BLaER1 treated with 17β-estradiol and CSF1 and Interleukin-3, amounts not matched to agents 10 nM and 100 nM (cell line): ENCODE measurements around the gene NTF3.

ENCODE experiments used
- H3K27ac ChIP-seq, 11 experiments: shearing (Covaris generic); formaldehyde crosslinking; 2 replicates each; pipeline ENCODE4 v1.8.1; 2022
- H3K27me3 ChIP-seq, 11 experiments: shearing (Covaris generic); formaldehyde crosslinking; 2 replicates each; pipeline ENCODE4 v1.8.1; 2022
- H3K36me3 ChIP-seq, 11 experiments: shearing (Covaris generic); formaldehyde crosslinking; 2 replicates each; pipeline ENCODE4 v1.8.1; 2022
- H3K4me1 ChIP-seq, 10 experiments: shearing (Covaris generic); formaldehyde crosslinking; 2 replicates each; pipeline ENCODE4 v1.8.1; 2022
- H3K4me2 ChIP-seq, 11 experiments: shearing (Covaris generic); formaldehyde crosslinking; 2 replicates each; pipeline ENCODE4 v1.8.1; 2022
- H3K4me3 ChIP-seq, 10 experiments: shearing (Covaris generic); formaldehyde crosslinking; 2 replicates each; pipeline ENCODE4 v1.8.1; 2022
- H3K9ac ChIP-seq, 11 experiments: shearing (Covaris generic); formaldehyde crosslinking; 2 replicates each; pipeline ENCODE4 v1.8.1; 2022
- H3K9me3 ChIP-seq, 11 experiments: shearing (Covaris generic); formaldehyde crosslinking; replicated peaks in 1 of 11; 2 replicates each; pipeline ENCODE4 v1.8.1; 2022
- H4K20me1 ChIP-seq, 11 experiments: shearing (Covaris generic); formaldehyde crosslinking; 2 replicates each; pipeline ENCODE4 v1.8.1; 2022
- Cebpa-rat ChIP-seq, 11 experiments: shearing (Covaris generic); IDR thresholded peaks; 2 replicates each; pipeline ENCODE4 v1.8.1; 2022

NTF3 gene

DNA sequence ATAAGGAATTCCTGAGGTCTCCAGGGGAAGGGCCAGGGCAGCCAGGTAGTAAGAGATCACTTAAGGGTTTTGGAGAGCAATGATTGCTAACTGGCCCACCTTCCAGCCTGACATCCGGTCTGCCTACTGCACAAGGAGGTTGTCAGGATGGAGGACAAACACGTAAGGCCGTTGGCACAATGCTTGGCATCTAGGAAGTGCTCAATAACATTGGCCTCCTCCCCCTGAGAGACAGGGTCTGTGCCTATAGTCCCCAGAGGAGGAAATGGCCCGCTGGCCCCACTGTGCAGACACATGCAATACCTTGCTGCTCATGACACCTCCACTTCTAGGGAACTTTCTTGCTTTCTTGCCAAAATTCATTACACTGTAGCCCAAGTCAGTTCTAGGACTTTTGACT lies 73.2 kb downstream of the NTF3 start:
- no peaks in the 10 kb centered on the region for H3K36me3 ChIP-seq
- H3K27me3 ChIP-seq = no peaks in the 10 kb centered on the region
- no peak overlapping the region for H3K4me2 ChIP-seq
- H3K4me1 ChIP-seq = peaks cover 0 to 9% (median 8%) of the 10 kb centered on the region in 10 experiments; a peak in 8 of 20 replicates
- no peak overlapping the region for H3K9ac ChIP-seq
- no peaks in the 10 kb centered on the region for H3K9me3 ChIP-seq
- no peak for TF ChIP-seq Cebpa-rat (IDR thresholded peaks at IDR 0.05)
- no peak overlapping the region for H3K4me3 ChIP-seq
- no peaks in the 10 kb centered on the region for H4K20me1 ChIP-seq
- H3K27ac ChIP-seq = no peak overlapping the region

DNA sequence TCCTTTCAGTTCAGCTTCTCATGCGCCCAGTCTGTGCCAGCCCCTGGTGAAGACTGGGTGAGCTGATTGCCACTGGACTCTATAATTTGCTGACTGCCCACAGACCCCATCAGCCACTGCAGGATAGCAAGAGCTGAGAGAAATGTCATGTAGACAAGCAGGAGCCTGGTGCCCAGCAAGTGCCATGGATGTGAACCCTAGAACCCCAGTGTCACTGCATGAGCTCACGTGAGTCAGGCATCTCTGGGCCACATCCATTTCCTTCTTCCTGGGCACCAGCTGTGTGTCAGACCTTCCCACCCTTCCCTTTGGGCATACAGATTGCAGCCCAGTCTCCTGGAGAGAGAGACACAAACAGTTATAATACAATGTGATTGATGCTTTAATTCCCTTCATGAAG lies 73.8 kb downstream of the NTF3 start:
- H3K9ac ChIP-seq = no peak overlapping the region
- H3K36me3 ChIP-seq = no peaks in the 10 kb centered on the region
- no peaks in the 10 kb centered on the region for H3K27me3 ChIP-seq
- H3K9me3 ChIP-seq = no peaks in the 10 kb centered on the region
- H3K4me3 ChIP-seq = no peak overlapping the region
- TF ChIP-seq Cebpa-rat (IDR thresholded peaks at IDR 0.05) = no peak
- no peak overlapping the region for H3K27ac ChIP-seq
- no peaks in the 10 kb centered on the region for H4K20me1 ChIP-seq
- H3K4me1 ChIP-seq = peaks cover 0 to 9% (median 8%) of the 10 kb centered on the region in 10 experiments; a peak in 8 of 20 replicates
- H3K4me2 ChIP-seq = no peak overlapping the region

GRCh38 chr12:5506295-5506694 lies 74.4 kb downstream of the NTF3 start:
- no peaks in the 10 kb centered on the region for H4K20me1 ChIP-seq
- no peaks in the 10 kb centered on the region for H3K27me3 ChIP-seq
- no peaks in the 10 kb centered on the region for H3K36me3 ChIP-seq
- no peaks in the 10 kb centered on the region for H3K9me3 ChIP-seq
- H3K27ac ChIP-seq = no peak overlapping the region
- peaks cover 0 to 9% (median 8%) of the 10 kb centered on the region in 10 experiments; a peak in 8 of 20 replicates for H3K4me1 ChIP-seq
- H3K4me3 ChIP-seq = no peak overlapping the region
- peak overlapping the region in 5 of 11 experiments; percentile 15 to 43 (median 27); a peak in 3 of 22 replicates for H3K4me2 ChIP-seq
- TF ChIP-seq Cebpa-rat (IDR thresholded peaks at IDR 0.05) = no peak
- H3K9ac ChIP-seq = no peak overlapping the region

DNA sequence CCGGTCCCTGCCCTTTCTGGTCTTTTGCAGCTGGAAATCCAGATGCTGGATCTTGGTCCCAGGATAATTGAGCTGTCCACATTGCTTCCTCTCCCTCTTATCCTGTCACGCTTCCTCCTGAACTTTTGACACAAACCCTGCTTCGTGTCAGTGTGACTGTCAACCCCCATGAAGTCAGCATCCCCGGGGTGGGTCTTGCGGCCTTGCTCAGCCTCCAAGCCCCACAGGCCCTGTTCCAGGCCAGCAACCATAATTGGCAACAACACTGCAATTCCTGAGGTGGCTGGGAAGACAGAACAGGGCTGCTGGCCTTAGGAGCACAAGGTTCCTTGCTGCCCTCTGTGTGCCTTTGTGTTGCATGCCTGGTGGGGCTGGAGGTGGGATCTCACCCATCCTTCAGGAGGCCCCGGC lies 74.9 kb downstream of the NTF3 start:
- Histone ChIP-seq H3K9ac (no peak overlapping the region), H3K4me1 (peaks cover 0 to 9% (median 8%) of the 10 kb centered on the region in 10 experiments; a peak in 8 of 20 replicates), H3K27me3 (no peaks in the 10 kb centered on the region), H3K4me3 (no peak overlapping the region), H3K4me2 (peak overlapping the region in 7 of 11 experiments; percentile 13 to 43 (median 27); a peak in 8 of 22 replicates), H3K9me3 (no peaks in the 10 kb centered on the region), H3K36me3 (no peaks in the 10 kb centered on the region), H3K27ac (no peak overlapping the region), H4K20me1 (no peaks in the 10 kb centered on the region)
- no peak for TF ChIP-seq Cebpa-rat (IDR thresholded peaks at IDR 0.05)

DNA sequence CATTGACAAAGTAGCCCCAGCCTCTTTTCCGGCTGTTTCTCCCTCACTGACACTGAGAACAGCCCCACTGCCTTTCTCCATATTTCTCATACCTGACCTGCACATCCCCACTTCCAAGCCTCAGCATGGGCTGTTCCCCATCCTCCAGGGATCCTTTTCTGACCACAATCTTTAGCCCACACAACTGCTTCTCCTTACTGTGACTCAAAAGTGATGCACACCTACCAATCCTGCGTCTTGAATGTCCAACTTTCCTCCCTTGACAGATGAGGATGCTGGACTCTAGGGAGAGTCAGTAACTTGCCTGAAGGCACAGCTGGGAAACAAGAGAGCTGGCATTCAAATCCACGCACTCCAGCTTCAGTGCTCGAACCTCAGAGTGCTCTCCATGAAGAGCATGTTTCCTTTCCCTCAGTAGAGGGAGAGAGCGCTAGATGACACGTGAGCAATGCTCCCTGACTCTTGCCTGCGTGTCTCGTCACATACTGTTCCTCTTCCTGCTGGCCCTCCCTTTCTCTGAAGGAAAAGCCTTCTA lies 75.6 kb downstream of the NTF3 start:
- no peak overlapping the region for H3K9ac ChIP-seq
- no peak overlapping the region for H3K4me3 ChIP-seq
- no peak overlapping the region for H3K27ac ChIP-seq
- no peaks in the 10 kb centered on the region for H4K20me1 ChIP-seq
- no peaks in the 10 kb centered on the region for H3K27me3 ChIP-seq
- H3K4me1 ChIP-seq = peaks cover 0 to 9% (median 8%) of the 10 kb centered on the region in 10 experiments; a peak in 8 of 20 replicates
- peak overlapping the region in 2 of 11 experiments; percentile 24 to 27; a peak in 3 of 22 replicates for H3K4me2 ChIP-seq
- no peaks in the 10 kb centered on the region for H3K36me3 ChIP-seq
- no peaks in the 10 kb centered on the region for H3K9me3 ChIP-seq
- no peak for TF ChIP-seq Cebpa-rat (IDR thresholded peaks at IDR 0.05)

DNA sequence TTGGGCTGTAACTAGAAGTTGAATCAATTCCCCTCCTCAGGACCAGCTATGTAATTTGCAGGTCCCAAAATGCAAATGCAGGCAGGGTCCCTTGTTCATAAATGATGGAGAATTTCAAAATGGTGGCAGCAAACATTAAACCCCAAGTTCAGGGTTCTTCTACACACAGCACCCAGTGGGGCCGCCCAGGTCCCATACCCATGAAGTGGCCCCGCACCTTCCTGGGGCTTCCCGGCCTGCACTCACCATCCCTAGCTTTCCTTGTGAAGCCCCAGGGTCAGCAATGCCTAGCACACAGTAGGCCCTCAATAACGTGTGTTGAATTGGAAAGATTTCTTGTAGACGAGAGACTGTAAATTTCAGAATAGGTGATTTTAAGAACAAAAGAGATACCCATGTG lies 76.0 kb downstream of the NTF3 start:
- H3K4me2 ChIP-seq = no peak overlapping the region
- TF ChIP-seq Cebpa-rat (IDR thresholded peaks at IDR 0.05) = no peak
- peaks cover 0 to 9% (median 8%) of the 10 kb centered on the region in 10 experiments; a peak in 8 of 20 replicates for H3K4me1 ChIP-seq
- no peak overlapping the region for H3K4me3 ChIP-seq
- no peaks in the 10 kb centered on the region for H4K20me1 ChIP-seq
- no peaks in the 10 kb centered on the region for H3K9me3 ChIP-seq
- H3K27ac ChIP-seq = no peak overlapping the region
- H3K27me3 ChIP-seq = no peaks in the 10 kb centered on the region
- H3K9ac ChIP-seq = no peak overlapping the region
- H3K36me3 ChIP-seq = no peaks in the 10 kb centered on the region

- no peak overlapping the region for H3K27ac ChIP-seq
- no peak overlapping the region for H3K9ac ChIP-seq
- H3K9me3 ChIP-seq = no peaks in the 10 kb centered on the region
- no peak overlapping the region for H3K4me3 ChIP-seq
- no peaks in the 10 kb centered on the region for H3K27me3 ChIP-seq
- no peaks in the 10 kb centered on the region for H3K36me3 ChIP-seq
- no peak for TF ChIP-seq Cebpa-rat (IDR thresholded peaks at IDR 0.05)
- no peak overlapping the region for H3K4me2 ChIP-seq
- no peaks in the 10 kb centered on the region for H4K20me1 ChIP-seq
- H3K4me1 ChIP-seq = peaks cover 0 to 9% (median 8%) of the 10 kb centered on the region in 10 experiments; a peak in 8 of 20 replicates
Measured at GRCh38 chr12:5509102-5509501, 77.2 kb downstream of the NTF3 start.

DNA sequence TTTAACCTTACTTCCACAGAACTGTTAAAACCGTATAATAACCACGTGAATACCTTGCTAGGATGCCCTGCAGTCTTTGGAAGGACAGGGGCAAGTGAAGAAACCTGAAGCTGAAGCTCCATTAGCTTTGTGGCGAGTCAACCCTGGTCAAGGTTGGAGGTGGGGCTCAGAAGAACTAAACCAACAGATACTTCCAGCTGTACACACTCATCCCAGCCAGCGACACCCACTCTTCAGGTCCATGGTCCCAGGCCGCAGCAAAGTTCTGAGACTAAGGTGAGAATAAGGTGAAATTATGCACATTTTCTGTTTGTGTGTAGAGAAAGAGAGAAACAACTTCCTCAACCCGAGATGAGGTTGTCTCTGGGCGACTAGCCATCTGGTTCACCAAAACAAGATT lies 77.6 kb downstream of the NTF3 start:
- Histone ChIP-seq H3K9ac (no peak overlapping the region), H3K27ac (no peak overlapping the region)
- no peak for TF ChIP-seq Cebpa-rat (IDR thresholded peaks at IDR 0.05)

DNA sequence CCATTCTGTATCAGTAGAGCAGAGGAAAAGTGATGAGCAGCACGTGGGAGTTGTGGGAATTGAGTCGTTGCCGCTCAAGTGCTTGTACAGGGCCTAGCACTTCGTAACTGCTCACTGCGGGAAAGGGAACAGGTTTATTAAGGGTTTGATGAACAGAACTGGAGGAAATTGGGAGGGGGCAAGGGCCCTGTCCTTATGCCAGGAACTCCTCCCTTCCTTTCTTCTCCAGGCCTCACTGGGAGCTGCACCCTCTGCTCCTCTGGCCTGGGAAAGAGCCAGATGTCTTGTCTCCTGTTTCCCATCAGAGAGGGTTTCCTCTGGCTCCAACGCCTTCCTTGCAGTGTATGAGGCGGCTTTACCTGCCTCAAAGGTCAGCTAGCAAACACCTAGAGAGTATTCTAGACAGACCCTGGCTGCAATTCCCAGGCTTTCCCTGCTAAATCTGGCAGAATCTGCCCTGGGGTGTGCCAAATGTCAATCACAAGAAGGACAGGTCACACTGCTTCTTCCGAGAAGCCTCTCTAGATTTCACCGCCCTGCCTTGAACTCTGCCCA lies 78.4 kb downstream of the NTF3 start:
- H3K9ac ChIP-seq = no peak overlapping the region
- H3K4me1 ChIP-seq = peaks cover 0 to 9% (median 8%) of the 10 kb centered on the region in 10 experiments; a peak in 8 of 20 replicates
- no peak for TF ChIP-seq Cebpa-rat (IDR thresholded peaks at IDR 0.05)
- no peaks in the 10 kb centered on the region for H4K20me1 ChIP-seq
- no peaks in the 10 kb centered on the region for H3K9me3 ChIP-seq
- no peaks in the 10 kb centered on the region for H3K27me3 ChIP-seq
- H3K4me2 ChIP-seq = no peak overlapping the region
- H3K4me3 ChIP-seq = no peak overlapping the region
- no peaks in the 10 kb centered on the region for H3K36me3 ChIP-seq
- H3K27ac ChIP-seq = no peak overlapping the region

More for the DNA sequence above, 77.6 kb downstream of the NTF3 start:
- Histone ChIP-seq H3K4me3 (no peak overlapping the region), H3K36me3 (no peaks in the 10 kb centered on the region), H3K4me1 (peaks cover 0 to 9% (median 8%) of the 10 kb centered on the region in 10 experiments; a peak in 8 of 20 replicates), H3K4me2 (no peak overlapping the region), H3K27me3 (no peaks in the 10 kb centered on the region), H3K9me3 (no peaks in the 10 kb centered on the region), H4K20me1 (no peaks in the 10 kb centered on the region)

GRCh38 chr12:5511256-5511643 lies 79.3 kb downstream of the NTF3 start:
- H3K27me3 ChIP-seq = no peaks in the 10 kb centered on the region
- no peak for TF ChIP-seq Cebpa-rat (IDR thresholded peaks at IDR 0.05)
- no peak overlapping the region for H3K4me2 ChIP-seq

More at GRCh38 chr12:5511256-5511643, 79.3 kb downstream of the NTF3 start:
- peaks cover 0 to 9% (median 8%) of the 10 kb centered on the region in 10 experiments; a peak in 8 of 20 replicates for H3K4me1 ChIP-seq
- H3K36me3 ChIP-seq = no peaks in the 10 kb centered on the region
- H3K9ac ChIP-seq = no peak overlapping the region
- no peak overlapping the region for H3K4me3 ChIP-seq
- no peaks in the 10 kb centered on the region for H3K9me3 ChIP-seq
- no peaks in the 10 kb centered on the region for H4K20me1 ChIP-seq
- H3K27ac ChIP-seq = no peak overlapping the region
